HG02571 (cell line): ENCODE measurements around the gene DLGAP1.

Experiments used
- ATAC-seq: cut with Tn5 transposase; IDR thresholded peaks from one replicate; pipeline ENCODE4 v1.9.1; 2021; ENCODE audit warnings: mild to moderate bottlenecking, moderate library complexity; ENCODE audit not compliant: unreplicated experiment

Gene DLGAP1

DNA sequence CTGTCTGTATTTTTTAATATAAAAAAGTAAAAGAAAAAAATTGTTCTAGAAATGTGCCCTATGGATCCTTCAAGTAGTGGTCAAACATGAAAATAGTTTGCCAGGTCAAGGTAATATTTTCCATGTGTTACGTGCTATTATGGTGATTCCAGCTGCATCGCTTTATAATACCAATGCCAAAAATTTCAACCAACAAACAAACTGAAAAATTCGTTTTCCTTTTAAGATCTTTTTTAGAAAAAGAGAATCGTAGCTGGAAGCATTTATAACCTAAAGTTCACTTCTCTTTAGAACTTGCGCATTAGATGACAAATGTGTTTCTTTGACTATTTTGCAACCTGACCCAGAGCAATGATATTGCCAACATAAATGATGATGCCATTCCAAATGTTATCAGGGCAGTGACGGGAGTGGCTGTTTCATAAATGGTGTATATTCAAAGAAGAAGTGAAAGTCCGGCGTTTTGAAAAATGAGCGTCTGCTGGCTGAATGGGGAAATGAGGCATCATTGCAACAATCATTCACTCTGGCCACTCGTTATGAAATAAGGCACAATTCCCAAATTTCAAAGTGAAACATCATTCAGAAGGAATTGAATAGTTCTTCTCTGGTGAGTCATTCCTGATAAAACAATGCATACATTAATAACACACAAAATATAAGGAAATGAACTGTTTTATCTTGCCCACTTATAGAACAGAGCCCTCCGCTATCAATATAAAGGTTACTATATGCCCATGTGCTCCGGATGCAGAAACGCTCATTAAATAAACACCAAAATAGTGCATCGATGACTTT is 707.7 kb downstream of the DLGAP1 start:
- no peak for ATAC-seq

DNA sequence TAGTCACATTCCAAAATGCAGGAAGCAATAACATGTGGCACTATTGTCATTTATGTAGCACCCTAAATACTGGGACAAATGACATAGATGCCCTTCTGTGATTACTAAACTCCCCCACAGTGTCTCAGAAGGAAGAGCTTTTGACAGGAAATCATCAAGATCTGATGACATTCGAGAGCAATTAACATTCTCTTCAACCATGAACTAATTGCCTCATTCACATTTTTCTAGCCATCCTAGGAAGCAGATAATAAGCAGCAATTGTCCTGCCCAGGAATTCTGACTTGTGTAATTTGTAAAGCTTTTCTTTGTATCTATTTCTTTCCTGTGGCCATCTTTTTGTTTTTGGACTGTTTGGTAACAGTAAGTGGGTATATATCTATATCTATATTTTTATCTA is 712.6 kb downstream of the DLGAP1 start:
- ATAC-seq = no peak

DNA sequence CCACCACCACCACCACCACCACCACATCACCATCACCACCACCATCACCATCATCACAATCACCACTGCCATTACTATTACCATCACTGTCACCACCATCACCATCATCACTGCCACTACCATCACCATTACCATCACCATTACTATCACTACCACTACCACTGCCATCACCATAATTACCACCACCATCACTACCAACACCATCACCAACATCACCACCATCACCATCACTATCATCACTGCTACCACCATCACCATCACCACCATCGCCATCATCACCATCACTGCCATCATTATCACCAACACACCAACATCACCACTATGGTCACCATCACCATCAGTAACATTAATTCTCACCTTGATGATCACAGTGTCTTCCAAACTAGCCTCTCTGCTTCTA is 713.8 kb downstream of the DLGAP1 start:
- no peak for ATAC-seq

DNA sequence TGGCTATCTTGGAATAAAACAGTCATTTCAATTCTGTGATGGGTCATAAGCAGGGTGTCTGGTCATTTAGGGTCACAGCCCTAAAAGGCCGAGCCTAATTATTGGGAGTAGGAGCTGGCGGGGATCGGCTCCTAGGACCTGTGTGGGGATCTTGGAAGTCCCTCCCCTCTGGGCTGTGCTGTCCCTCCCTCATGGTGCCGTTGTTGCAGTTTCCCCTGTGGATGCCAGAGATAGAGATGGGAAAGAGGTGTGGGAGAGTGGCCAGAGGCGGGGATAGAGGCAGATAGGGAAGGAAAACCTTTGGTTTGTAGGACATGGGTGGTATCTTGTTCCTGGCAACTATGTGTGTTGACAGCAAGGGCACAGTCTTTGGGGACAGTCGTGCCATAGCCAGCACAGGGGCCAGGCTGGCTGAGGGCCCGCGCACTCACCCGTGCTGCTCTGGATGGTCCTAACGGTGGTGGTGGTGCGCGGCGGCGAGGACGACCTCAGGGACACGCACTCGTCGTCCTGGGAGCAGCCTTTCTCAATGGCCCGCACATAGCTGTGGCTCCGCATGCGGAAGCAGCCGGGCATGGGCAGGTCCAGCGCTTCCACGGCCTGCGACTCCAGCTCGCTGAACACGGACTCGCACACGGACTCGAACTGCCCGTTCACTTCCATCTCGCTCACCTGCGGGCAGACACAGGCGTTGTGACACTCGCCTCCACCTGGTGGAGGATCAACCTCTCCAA is 726.2 kb downstream of the DLGAP1 start:
- ATAC-seq = no peak

DNA sequence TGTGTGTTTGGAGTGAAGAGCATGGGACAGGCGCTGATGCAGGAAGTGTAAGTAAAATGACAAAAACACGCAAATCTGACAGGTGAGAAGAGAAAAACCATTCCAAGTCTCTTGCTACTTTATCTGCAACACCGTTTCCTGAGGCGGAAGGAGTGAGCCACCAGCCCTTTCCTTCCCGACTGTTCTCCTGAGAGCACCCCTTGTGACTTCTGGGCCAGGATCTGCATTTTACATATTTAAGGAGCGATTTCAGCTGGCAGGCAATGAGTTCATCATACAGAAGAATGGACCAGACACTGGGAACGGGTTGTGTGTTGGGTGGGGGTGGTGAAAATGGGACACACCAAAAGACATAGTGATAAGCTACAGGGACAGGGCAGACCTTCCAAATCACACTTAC is 727.8 kb downstream of the DLGAP1 start:
- no peak for ATAC-seq

DNA sequence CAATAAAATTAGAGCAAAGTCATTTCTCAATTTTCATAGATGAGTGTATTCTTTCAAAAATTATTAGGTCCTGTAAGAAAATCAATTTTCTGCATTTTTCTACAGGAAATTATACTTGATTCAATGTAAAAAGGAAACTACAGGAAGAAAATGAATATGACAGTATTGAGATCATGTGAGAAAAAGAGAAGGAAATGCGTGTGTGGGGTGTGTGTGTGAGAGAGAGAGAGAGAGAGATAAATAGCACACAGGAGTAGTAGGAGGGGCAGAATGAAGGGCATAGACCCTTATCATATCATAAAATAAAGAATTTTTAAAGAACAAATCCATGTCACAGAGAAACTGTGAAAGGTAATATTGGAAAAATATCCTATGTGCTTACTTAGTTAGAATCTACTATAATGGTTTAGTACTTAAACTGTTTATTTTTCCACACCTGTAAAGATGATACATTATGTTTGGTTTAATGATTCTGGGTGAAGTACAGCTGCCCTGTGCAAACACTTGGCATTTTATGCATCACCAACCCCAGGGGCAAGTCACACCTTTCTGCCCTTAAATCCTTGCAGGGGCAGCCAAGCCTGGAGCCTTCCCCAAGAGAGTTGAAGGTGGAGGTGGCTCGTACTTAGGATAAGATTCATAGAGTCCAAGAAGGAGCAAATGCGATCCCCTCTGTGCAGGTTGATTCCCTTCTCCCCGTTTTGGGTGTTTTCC is 728.7 kb downstream of the DLGAP1 start:
- no peak for ATAC-seq

DNA sequence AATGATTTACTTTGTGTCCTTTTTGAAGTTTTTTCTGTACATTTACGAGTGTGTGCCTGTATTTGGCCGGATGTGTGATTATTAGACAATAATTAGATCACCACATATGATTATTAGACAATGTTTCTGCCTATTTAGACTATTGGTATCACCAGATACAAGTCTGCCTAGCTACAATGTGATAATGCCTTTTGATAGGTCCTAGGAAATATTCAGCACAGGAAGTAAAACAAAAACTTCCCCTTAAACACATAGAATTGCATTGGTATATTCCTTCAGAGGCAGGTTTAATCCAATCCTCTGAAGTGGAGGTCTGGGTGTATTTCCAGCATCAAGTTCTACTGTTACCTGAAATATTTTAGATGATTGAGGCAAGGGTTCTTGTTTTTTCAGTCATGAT is 730.0 kb downstream of the DLGAP1 start:
- no peak for ATAC-seq

DNA sequence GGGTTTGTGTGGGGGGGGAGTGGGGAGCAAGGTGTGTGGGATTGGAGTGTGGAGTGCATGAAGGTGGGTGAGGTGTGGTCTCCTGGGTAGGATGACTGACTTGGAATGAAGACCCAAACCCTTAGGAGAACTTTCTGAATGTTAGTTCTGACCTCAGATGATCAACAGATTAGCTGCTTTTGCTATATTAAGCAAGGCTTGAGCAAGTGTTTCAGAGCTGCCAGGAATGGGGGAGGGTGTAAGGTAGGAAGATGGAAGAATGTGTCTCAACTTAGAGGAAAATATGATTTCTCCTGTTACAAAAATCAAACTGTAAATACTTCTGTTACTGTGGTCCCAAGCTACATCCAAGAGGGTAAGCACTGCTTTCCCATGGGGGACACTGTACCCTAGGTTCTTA is 731.6 kb downstream of the DLGAP1 start:
- no peak for ATAC-seq

DNA sequence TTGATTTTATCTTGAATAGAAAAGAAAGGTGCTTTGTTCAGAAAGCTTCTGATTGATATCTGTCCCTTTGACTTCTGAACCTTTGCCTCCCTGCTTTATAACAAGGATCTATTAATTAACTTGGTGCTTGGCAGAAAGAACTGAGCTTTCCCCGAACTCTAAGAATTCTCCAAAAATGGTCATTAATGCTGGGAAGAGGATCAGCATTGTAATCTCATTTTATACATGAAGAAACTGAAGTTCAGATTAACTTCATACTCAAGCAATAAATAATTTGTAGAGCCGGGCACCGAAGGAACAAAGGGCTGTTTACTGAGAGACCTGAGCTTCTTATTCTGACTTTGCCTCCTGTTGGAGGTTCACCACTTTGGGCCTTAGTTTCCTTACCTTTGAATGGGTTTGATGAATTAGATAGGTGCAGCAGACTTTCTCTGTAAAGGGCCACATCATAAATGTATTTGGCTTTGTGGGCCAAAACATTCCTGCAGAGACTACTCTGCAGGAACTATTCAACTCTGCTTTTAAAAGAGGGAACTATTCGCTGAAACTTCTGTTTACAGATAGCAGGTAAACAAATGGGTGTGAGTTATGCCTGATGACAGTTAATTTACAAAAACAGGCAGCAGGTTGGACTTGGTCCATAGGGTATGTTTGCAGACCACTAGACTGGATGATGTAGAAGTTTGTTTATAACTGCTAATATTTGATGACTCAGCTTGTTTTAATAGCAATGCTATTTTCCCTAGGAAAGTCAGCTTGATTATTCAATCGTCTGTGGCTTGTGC is 732.3 kb downstream of the DLGAP1 start:
- ATAC-seq = no peak

DNA sequence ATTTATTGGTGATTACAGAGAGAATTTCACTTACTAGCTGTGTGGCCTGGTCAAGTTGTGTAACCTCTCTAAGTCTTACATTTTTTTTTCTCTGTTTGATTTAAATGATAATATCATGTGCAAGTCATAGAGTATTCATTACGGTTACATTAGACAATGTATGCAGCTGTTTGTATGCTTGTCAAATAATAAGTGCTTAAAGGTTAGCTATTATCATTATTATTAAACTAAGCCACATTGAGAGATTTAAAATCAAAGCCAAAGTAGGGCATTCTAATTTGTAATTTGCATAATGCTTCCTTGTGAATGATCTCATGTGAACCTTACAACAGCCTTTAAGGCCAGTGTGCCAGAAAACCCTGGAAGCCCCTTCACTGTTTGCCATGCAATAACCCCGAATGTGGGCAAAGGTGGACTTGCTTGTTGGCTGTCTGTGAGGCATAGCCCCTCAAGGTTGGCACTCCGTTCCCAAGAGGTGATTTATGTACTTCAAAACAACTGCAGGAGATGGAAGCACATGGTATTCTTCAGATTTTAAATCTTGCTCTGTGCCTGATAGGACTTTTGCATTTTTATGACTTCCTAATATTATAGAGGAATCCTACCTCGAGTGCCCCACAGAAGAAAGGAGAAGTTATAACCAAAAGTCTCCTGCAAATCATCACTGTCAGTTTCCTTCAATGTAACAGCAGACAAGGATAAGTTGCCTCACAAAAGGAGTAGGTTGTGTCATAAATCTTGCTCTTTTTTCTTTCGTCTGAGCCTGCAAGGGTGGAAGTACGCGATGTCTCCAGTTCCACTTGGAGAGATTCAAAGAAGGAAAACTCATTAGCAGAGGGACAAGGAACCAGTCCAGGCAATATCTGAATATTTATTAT is 733.1 kb downstream of the DLGAP1 start:
- ATAC-seq = no peak

DNA sequence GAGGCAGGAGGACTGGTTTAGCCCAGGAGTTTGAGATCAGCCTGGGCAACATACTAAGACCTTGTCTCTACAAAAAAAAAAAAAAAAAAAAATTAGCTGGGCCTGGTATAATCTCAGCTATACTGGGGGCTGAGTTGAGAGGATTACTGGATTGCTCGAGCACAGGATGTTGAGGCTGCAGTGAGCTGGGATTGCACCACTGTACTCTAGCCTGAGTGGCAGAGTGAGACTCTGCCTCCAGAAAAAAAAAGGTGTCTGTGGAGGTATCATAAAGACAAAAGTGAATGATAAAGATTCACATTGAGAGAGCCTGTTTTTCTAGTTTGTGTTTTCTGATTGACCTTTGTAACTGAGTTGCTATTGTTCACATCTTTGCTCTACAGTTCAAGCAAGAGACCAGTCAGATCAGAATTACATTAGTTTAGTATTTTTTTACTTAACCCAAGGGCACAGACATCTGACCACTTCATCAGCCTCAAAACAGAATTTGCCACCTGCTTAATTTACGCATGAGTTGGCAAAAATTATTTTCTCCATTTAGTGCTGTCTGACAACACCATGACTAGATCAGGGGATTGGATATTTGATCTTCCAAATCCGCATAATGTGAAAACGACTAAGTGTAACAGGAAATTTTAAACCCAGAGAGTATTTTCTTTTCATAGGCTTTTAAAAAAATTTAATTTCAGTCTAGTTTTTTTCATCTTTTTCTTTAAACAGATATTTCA is 734.1 kb downstream of the DLGAP1 start:
- ATAC-seq = no peak

DNA sequence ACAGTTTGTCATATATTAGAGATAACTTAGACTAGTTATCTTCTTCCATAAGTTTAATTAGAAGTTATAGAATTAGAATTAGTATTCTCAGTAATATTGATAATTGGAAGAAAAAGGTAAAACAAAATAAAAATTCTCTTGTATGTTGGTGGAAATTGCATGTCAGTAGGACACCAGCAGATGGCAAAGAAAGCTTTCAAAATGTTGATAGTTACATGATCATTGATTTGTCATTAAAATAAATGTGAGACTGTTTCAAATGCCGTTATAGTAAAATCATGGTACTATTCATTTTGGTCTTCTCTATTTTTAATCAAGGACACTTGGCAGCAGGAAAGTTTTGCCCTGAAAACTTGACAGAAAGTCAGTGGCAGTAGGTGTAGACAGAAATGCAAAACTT is 734.9 kb downstream of the DLGAP1 start:
- ATAC-seq = no peak

DNA sequence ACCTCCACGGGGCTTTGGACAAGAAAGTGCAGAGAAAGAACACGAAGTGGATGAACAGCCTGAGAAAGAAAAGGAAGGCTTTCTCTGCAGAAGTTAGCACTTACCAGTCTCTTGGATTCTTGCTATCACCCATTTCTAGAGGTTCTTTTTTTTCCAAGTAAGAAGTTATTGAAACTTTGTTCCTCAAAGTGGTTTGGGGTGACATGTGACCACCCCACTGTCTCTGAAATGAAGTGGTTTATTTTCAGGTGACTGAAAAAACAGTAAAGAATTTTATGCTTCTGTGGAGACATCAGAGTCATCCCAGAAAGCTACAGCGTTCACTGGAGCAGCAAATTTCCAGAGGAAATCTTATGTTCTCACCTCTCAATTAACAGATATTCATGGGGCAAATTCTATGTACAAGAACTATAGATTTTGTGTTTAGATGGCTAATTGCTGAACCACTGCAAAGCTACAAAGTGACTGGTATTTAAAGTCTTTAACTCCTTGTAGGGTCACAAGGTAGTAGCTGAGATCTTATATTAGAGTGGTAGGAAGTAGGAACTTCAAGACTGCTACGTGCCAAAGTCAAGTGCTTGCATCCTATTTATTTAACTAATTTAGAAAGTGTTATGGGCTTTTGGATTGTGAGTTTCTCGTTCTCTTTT is 737.6 kb downstream of the DLGAP1 start:
- no peak for ATAC-seq

DNA sequence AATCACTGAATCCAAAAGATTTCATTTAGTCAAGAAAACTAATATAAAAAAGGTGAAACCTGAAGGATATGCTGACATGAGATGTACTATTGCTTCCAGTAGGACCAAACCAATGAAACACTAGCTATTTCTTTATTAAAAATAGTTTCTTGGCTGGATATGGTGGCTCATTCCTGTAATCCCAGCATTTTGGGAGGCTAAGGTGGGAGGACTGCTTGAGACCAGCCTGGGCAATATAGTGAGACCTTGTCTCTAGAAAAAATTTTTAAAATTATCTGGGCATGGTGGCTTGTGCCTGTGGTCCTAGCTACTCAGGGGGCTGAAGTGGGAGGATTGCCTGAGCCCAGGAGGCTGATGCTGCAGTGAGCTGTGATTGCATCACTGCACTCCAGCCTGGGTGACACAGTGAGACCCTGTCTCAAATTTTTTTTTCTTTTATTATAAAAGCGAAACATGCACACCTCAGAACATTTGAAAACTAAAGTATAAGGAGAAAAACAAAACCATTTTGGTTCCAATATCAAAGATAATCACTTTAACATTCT is 738.9 kb downstream of the DLGAP1 start:
- no peak for ATAC-seq

DNA sequence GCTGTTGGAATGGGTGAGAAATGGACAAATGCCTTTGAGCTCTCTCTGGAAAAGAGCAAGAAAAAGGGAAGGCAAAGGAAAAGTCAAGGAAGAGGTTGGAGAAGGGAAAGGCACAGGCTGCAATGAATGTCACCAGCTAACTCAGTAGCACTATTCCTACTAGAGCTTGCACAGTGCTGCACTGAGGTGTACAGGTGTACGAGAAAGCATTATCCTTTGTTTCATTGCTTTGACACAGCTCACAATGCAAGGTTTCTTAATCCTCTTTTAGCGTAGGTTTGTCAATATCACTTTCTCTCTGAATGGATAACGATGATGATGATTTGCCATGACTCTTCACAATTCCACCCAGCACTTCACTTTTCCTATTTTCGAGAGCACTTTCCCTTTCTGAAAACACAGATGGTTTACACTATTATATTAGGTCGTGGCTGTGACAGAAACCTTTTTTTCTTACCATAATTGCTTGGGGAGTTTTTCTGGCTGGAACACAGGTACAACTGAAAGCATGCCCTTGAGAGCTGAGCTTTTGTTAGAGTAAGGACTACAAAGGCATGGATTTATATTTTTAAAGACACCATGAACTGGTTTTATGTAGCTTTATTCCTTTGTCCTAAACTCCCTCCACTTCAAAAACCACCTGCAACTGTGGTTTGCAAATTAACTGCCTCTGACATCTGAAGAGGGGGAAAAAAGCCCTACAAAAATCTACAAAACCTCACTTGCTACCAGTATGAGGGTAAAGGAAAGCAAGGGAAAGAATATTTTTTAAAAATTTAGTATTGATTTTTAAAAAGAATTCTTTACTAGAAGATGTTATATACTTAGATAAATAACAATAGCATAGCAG is 739.7 kb downstream of the DLGAP1 start:
- no peak for ATAC-seq

DNA sequence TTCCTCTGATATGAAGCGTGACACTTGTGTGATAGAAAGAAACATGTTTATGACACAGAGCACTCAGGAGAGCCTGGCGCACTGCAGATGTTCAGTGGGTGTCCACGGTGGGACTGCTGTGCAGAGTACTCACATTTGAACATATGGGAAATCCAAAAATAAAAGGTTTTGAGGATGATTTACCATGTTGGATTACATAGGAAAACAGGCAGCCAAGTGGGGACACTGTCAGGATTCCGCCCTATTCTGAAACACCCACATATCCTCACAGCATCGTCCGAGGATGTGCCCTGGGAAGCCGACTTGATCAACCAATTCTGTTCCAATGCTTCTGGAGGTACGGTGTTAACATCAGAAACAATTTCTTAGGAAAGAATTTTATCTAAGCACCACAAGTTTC is 741.4 kb downstream of the DLGAP1 start:
- no peak for ATAC-seq

DNA sequence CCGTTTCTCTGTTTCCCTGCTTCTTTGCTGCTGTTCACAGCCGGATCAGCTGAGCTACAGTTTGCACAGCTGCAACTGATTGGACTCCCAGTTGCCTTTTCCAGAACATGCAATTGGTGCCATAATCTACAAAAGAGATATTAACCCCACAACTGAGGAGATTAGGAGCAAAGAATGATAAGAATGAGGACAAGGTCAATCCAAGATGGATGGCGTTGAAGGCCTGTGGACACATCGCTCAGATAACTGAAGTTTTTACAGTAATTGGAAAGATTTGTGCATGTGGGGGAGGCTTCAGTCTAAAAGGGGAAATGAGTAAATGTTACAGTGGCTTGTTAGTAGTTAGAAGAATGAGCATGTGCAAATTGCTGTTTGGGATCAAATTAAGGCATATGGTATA is 741.9 kb downstream of the DLGAP1 start:
- no peak for ATAC-seq

DNA sequence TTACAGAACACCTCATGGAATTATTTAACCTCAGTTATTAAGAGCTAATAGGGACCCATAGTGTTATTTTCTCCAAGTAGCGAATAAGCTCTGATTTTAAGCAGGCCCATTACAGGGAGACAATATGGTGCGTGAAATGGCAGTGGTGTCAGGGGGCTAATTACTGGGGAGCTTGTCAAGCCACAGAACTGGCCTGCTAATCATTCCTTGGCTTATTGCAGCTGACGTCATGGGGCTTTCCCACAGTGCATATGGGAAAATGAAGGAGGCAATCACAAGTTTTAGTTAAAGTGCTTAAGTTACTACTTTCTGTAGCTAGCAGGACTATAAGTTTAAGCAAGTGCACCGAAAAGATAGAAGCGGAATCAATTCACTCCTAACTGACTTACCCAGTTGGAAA is 742.6 kb downstream of the DLGAP1 start:
- ATAC-seq = no peak
